Smooth muscle cell (in vitro differentiated cells): ENCODE results near the gene CCDC194. TPM values are rescaled to one million over a fixed set of nuclear protein-coding genes. Genes with fewer than 3 reads are reported as not detected.

Source experiments
- DNase-seq: peaks from one replicate; lab custom pipeline; 2025; ENCODE audit not compliant: unreplicated experiment; lab: John Stamatoyannopoulos, UW
- H2AFZ ChIP-seq: fragments of 200-600 bp; sonication (generic); 2 replicates; pipeline ENCODE4 v1.6.0; 2016; ENCODE audit warnings: antibody characterized with exemption, low read depth, mild to moderate bottlenecking
- H3F3A ChIP-seq: fragments of 200-600 bp; sonication (generic); 2 replicates; pipeline ENCODE4 v1.6.0; 2017; ENCODE audit warnings: antibody characterized with exemption, low read depth
- H3K27ac ChIP-seq: fragments of 200-600 bp; sonication (generic); 2 replicates; pipeline ENCODE4 v1.5.1; 2016; ENCODE audit warnings: low read depth, mild to moderate bottlenecking
- H3K27me3 ChIP-seq: fragments of 200-600 bp; sonication (generic); 2 replicates; pipeline ENCODE4 v1.6.1; 2016; ENCODE audit warnings: low read depth, mild to moderate bottlenecking
- H3K36me3 ChIP-seq: fragments of 200-600 bp; sonication (generic); 2 replicates; pipeline ENCODE4 v1.5.1; 2016; ENCODE audit warnings: low read depth
- H3K4me1 ChIP-seq: fragments of 200-600 bp; sonication (generic); 2 replicates; pipeline ENCODE4 v1.5.1; 2016; ENCODE audit warnings: low read depth
- H3K4me2 ChIP-seq: fragments of 200-600 bp; sonication (generic); 2 replicates; pipeline ENCODE4 v1.6.0; 2016; ENCODE audit warnings: mild to moderate bottlenecking
- H3K4me3 ChIP-seq: fragments of 200-600 bp; sonication (generic); 2 replicates; pipeline ENCODE4 v1.5.1; 2016; ENCODE audit warnings: mild to moderate bottlenecking
- H3K79me2 ChIP-seq: fragments of 200-600 bp; sonication (generic); 2 replicates; pipeline ENCODE4 v1.6.0; 2016; ENCODE audit warnings: low read depth, mild to moderate bottlenecking
- H3K9ac ChIP-seq: fragments of 200-600 bp; sonication (generic); 2 replicates; pipeline ENCODE4 v1.6.0; 2016; ENCODE audit warnings: low read depth
- H3K9me3 ChIP-seq: fragments of 200-600 bp; sonication (generic); replicated peaks from 2 replicates; pipeline ENCODE4 v1.5.1; 2016; ENCODE audit warnings: low read depth
- H4K20me1 ChIP-seq: fragments of 200-600 bp; sonication (generic); 2 replicates; pipeline ENCODE4 v1.6.0; 2016; ENCODE audit warnings: low read depth
- WGBS: methylation state at CpG from one replicate; pipeline ENCODE4 v1.1.7; 2016; ENCODE audit warnings: low lambda C conversion rate; 5-methylcytosine and 5-hydroxymethylcytosine counted together
- polyA plus RNA-seq: library from polyadenylated mRNA; unstranded; fragments of >200 nt; fragmentation: Nextera tagmentation; extraction: Ambion mirVana; gene quantifications from 2 replicates; pipeline ENCODE4 v1.2.1, GENCODE V29; 2016
- total RNA-seq: library from RNA; depleted of rRNA; stranded (reverse); fragments of >200 nt; gene quantifications from 2 replicates; pipeline ENCODE4 v1.2.3, GENCODE V29; 2014
- TF ChIP-seq, protein P1 (sequence below): fragments of 200-600 bp; sonication (generic); IDR thresholded peaks from 2 replicates; pipeline ENCODE4 v1.5.1; 2017; ENCODE audit warnings: borderline replicate concordance, mild to moderate bottlenecking, antibody characterized with exemption; ENCODE audit not compliant: insufficient read depth, poor library complexity, severe bottlenecking

The CCDC194 gene
- total and polyA plus RNA-seq, 2 experiments from 2014 or later = not detected

DNA sequence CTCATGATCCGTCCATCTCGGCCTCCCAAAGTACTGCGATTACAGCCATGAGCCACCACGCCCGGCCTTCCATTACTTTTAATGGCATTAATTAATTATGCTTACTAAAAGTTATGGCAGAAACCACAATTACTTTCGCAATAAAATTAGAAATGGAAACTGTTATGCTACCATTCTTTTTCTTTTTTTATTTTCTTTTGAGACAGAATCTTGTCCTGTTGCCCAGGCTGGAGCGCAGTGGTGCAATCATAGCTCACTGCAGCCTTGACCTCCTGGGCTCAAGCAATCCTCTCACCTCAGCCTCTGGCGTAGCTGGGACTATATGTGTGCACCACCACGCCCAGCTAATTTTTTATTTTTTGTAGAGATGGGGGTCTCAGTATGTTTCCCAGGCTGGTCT is 16.0 kb upstream of the CCDC194 start:
- H3K4me3 ChIP-seq = no peak overlapping the region
- no peak overlapping the region for H3K27ac ChIP-seq
- H3K4me2 ChIP-seq = no peak overlapping the region

DNA sequence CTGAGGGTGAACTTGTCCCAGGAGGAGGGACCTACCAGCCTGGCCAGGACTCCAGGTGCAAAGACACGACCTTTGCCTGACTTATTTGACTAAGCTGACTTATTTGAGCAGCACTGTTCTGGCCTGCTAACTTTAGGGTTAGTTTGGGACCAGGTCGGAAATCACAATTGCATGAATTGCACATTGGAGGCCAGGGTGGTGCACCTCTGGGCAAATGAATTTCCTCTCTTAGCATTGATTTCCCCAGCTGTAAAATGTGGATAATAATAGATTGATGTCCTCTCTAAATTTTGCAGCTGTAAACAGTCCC is 12.8 kb upstream of the CCDC194 start:
- no peaks in the 10 kb centered on the region for H3K9me3 ChIP-seq
- TF ChIP-seq, protein P1, sequence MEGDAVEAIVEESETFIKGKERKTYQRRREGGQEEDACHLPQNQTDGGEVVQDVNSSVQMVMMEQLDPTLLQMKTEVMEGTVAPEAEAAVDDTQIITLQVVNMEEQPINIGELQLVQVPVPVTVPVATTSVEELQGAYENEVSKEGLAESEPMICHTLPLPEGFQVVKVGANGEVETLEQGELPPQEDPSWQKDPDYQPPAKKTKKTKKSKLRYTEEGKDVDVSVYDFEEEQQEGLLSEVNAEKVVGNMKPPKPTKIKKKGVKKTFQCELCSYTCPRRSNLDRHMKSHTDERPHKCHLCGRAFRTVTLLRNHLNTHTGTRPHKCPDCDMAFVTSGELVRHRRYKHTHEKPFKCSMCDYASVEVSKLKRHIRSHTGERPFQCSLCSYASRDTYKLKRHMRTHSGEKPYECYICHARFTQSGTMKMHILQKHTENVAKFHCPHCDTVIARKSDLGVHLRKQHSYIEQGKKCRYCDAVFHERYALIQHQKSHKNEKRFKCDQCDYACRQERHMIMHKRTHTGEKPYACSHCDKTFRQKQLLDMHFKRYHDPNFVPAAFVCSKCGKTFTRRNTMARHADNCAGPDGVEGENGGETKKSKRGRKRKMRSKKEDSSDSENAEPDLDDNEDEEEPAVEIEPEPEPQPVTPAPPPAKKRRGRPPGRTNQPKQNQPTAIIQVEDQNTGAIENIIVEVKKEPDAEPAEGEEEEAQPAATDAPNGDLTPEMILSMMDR = no peak
- H3F3A ChIP-seq = no peaks in the 10 kb centered on the region
- H3K27ac ChIP-seq = no peak overlapping the region
- no peaks in the 10 kb centered on the region for H4K20me1 ChIP-seq
- no peak overlapping the region for H3K4me2 ChIP-seq
- no peak for DNase-seq
- no peak overlapping the region for H2AFZ ChIP-seq
- H3K36me3 ChIP-seq = no peaks in the 10 kb centered on the region
- H3K9ac ChIP-seq = no peak overlapping the region
- no peaks in the 10 kb centered on the region for H3K79me2 ChIP-seq
- no peaks in the 10 kb centered on the region for H3K27me3 ChIP-seq
- peaks cover 15% of the 10 kb centered on the region for H3K4me1 ChIP-seq
- 77% methylated on average over 2 of the region's 2 CpGs for WGBS
- no peak overlapping the region for H3K4me3 ChIP-seq

More for the DNA sequence above, 16.0 kb upstream of the CCDC194 start:
- no peak overlapping the region for H3K9ac ChIP-seq
- DNase-seq = no peak
- H3K36me3 ChIP-seq = no peaks in the 10 kb centered on the region
- peaks cover 18% of the 10 kb centered on the region for H3K4me1 ChIP-seq
- H2AFZ ChIP-seq = no peak overlapping the region
- TF ChIP-seq, protein P1 = no peak
- 98% methylated on average over 9 of the region's 9 CpGs for WGBS
- peaks cover 5% of the 10 kb centered on the region for H3F3A ChIP-seq
- no peaks in the 10 kb centered on the region for H3K9me3 ChIP-seq
- H4K20me1 ChIP-seq = no peaks in the 10 kb centered on the region
- no peaks in the 10 kb centered on the region for H3K27me3 ChIP-seq
- no peaks in the 10 kb centered on the region for H3K79me2 ChIP-seq

DNA sequence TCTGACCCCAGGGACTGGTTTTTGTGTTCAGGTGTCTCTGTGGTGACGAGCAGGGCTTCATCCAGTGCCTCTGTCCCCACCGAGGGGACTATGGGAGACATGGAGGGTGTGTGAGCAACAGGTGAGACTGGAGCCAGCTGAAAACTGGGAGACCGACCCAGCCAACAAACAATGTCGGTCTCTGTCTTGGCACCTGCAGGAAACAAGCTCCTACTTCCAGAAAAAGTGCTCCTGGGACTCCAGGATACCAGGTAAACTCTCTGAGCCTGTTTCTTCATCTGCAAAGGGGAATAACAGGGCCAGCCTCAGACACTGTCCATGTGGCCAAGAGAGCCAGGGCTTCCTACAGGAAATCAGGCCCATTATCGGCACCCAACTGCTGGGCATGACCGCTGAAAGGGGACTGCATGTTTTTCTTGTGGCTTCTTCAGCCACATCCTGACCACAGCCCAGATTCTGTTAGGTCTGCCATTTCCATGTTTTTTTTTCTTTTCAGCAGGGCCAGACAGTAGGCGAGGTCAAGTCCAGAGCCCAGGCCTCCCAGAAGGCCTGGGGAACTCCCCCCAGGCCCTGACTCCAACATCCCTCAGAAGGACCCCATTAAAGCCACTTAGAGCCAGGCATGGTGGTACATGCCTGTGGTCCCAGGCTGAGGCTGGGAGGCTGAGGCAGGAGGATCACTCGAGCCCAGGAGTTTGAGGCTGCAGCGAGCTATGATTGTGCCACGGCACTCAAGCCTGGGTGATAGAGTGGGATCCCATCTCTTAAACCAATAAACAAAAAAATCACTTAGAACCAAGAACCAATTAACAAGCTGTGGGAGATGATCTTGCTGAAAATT is 12.3 kb upstream of the CCDC194 start:
- H4K20me1 ChIP-seq = no peaks in the 10 kb centered on the region
- no peak overlapping the region for H3K27ac ChIP-seq
- H3K4me3 ChIP-seq = no peak overlapping the region
- H3K4me2 ChIP-seq = no peak overlapping the region
- no peaks in the 10 kb centered on the region for H3K79me2 ChIP-seq
- H2AFZ ChIP-seq = no peak overlapping the region
- H3K9me3 ChIP-seq = no peaks in the 10 kb centered on the region
- no peaks in the 10 kb centered on the region for H3K36me3 ChIP-seq
- H3F3A ChIP-seq = no peaks in the 10 kb centered on the region
- H3K9ac ChIP-seq = no peak overlapping the region
- no peak for DNase-seq
- H3K27me3 ChIP-seq = no peaks in the 10 kb centered on the region
- WGBS = 69% methylated on average over 10 of the region's 10 CpGs
- H3K4me1 ChIP-seq = peaks cover 15% of the 10 kb centered on the region
- TF ChIP-seq, protein P1 = no peak
